BE2C (cell line): Measurements from ENCODE around the gene PAAF1.

Experiments
- DNase-seq: peaks from one replicate; pipeline ENCODE4 v3.0.0-alpha.2; 2020
- H3K27me3 ChIP-seq: fragments of 250-450 bp; sonication (Bioruptor Pico); 2 replicates; pipeline ENCODE4 v1.5.1; 2020; ENCODE audit warnings: mild to moderate bottlenecking
- H3K36me3 ChIP-seq: fragments of 250-450 bp; sonication (Bioruptor Pico); 2 replicates; pipeline ENCODE4 v1.5.1; 2020; ENCODE audit warnings: mild to moderate bottlenecking
- H3K4me1 ChIP-seq: fragments of 250-450 bp; sonication (Bioruptor Pico); 2 replicates; pipeline ENCODE4 v1.5.1; 2020
- H3K4me3 ChIP-seq: 2 replicates; pipeline ENCODE4 v1.5.1; 2011; ENCODE audit warnings: low read depth, low read length
- H3K9me3 ChIP-seq: fragments of 250-450 bp; sonication (Bioruptor Pico); 2 replicates; pipeline ENCODE4 v1.5.1; 2020
- CTCF ChIP-seq: IDR thresholded peaks from 2 replicates; pipeline ENCODE4 v1.5.1; 2012; ENCODE audit warnings: mild to moderate bottlenecking, low read depth, low read length

PAAF1 gene

GRCh38 chr11:73980001-73980961 is 103.5 kb downstream of the PAAF1 start:
- H3K27me3 ChIP-seq, result no peaks in the 10 kb centered on the region
- no peak for DNase-seq
- TF ChIP-seq CTCF, result no peak
- H3K4me3 ChIP-seq, result no peak overlapping the region
- peaks cover 5% of the 10 kb centered on the region; the same call in 1 of the 2 replicates for H3K4me1 ChIP-seq
- H3K36me3 ChIP-seq, result peaks cover 55% of the 10 kb centered on the region
- H3K9me3 ChIP-seq, result no peaks in the 10 kb centered on the region
